K562 (cell line): ENCODE measurements around the gene WDR27. TPM values are rescaled to one million over a fixed set of nuclear protein-coding genes. Genes with fewer than 3 reads are reported as not detected.

Source experiments
- ATAC-seq: fragments of 200-7000 bp; cut with Tn5 transposase; 3 replicates; pipeline ENCODE4 v1.9.1; 2020; ENCODE audit warnings: moderate library complexity
- BruUV-seq: library from RNA; stranded (reverse); fragments of 400-500 nt; replicated peaks from 2 replicates; lab custom pipeline; 2021; lab: Mats Ljungman, UMichigan
- CTCF ChIA-PET: fragments of 300-600 bp; formaldehyde crosslinking; extraction: SDS; loops from one replicate; lab custom pipeline; 2021; ENCODE audit warnings: low intra/inter-chr PET ratio; lab: Yijun Ruan, JAX
- POLR2A ChIA-PET: fragments of 300-600, 350-650 bp; sonication (Branson Sonifier 250); formaldehyde crosslinking; extraction: SDS; loops from one replicate; lab custom pipeline; 2021; ENCODE audit warnings: antibody characterized with exemption, inconsistent platforms; lab: Yijun Ruan, JAX
- DNase-seq, 4 experiments: peaks; one replicate each; pipeline versions ENCODE4 v3.0.0 to v3.0.0-alpha.2; 2011 to 2018; ENCODE audit warnings: low spot score in 3 of 4, mixed read lengths in 3 of 4; ENCODE audit errors: extremely low read depth in 1 of 4
- FAIRE-seq: peaks from 2 replicates; lab custom pipeline; 2011; peaks lifted over from hg19 to GRCh38; lab: Jason Lieb, UNC
- H2AFZ ChIP-seq: 2 replicates; pipeline ENCODE4 v1.6.0; 2011; ENCODE audit warnings: low read depth, low read length, control low read depth, inconsistent platforms
- H3K27ac ChIP-seq: fragments of 200-600 bp; 3 replicates; pipeline ENCODE4 v1.8.0; 2011; ENCODE audit warnings: low read depth, mild to moderate bottlenecking, control low read depth, inconsistent platforms, low read length, moderate library complexity, mixed read lengths; ENCODE audit errors: extremely low read depth
- H3K27me3 ChIP-seq, 2 experiments: fragments of 300-600 bp in 1 of 2; 2 replicates in 1 of 2; 3 replicates in 1 of 2; pipeline versions ENCODE4 v1.6.0 to v1.8.0; 2011; ENCODE audit warnings: inconsistent platforms in 2 of 2, low read length in 2 of 2, mild to moderate bottlenecking in 1 of 2, mixed read lengths in 1 of 2, moderate library complexity in 1 of 2; ENCODE audit not compliant: control insufficient read depth in 2 of 2, insufficient read depth in 2 of 2
- H3K36me3 ChIP-seq: fragments of 300-600 bp; 3 replicates; pipeline ENCODE4 v1.8.0; 2011; ENCODE audit warnings: mild to moderate bottlenecking, low read length, inconsistent platforms; ENCODE audit not compliant: control insufficient read depth, insufficient read depth
- H3K4me1 ChIP-seq, 2 experiments: fragments of 200-600 bp in 1 of 2; replicated peaks in 1 of 2; 2 replicates in 1 of 2; 3 replicates in 1 of 2; pipeline versions ENCODE4 v1.5.1 to v1.8.0; 2011; ENCODE audit warnings: inconsistent platforms in 2 of 2, low read length in 2 of 2, mild to moderate bottlenecking in 1 of 2, mixed read lengths in 1 of 2, moderate library complexity in 1 of 2; ENCODE audit not compliant: control insufficient read depth in 2 of 2, insufficient read depth in 2 of 2
- H3K4me2 ChIP-seq: 2 replicates; pipeline ENCODE4 v1.6.1; 2011; ENCODE audit warnings: low read length, control low read depth, inconsistent platforms, mixed read lengths; ENCODE audit not compliant: insufficient read depth
- H3K4me3 ChIP-seq: fragments of 200-600 bp; sonication (generic), shearing (Covaris generic); 2 replicates; pipeline ENCODE4 v1.5.1; 2016; ENCODE audit warnings: control low read depth, inconsistent platforms
- H3K79me2 ChIP-seq: fragments of 200-600 bp; 3 replicates; pipeline ENCODE4 v1.8.0; 2011; ENCODE audit warnings: low read length, inconsistent platforms; ENCODE audit not compliant: control insufficient read depth, insufficient read depth
- H3K9ac ChIP-seq, 2 experiments: 2 replicates each; pipeline versions ENCODE4 v1.6.0 to v1.6.1; 2011; ENCODE audit warnings: low read depth in 2 of 2, low read length in 2 of 2, control low read depth in 1 of 2, inconsistent platforms in 1 of 2, mild to moderate bottlenecking in 1 of 2, mixed read lengths in 1 of 2; ENCODE audit not compliant: insufficient read depth in 1 of 2
- H3K9me1 ChIP-seq: one replicate; pipeline ENCODE4 v1.6.0; 2011; ENCODE audit warnings: inconsistent platforms, mild to moderate bottlenecking, low read length, moderate library complexity; ENCODE audit not compliant: control insufficient read depth, insufficient read depth
- H3K9me3 ChIP-seq: replicated peaks from 2 replicates; pipeline ENCODE4 v1.5.1; 2011; ENCODE audit warnings: low read depth, low read length, inconsistent platforms; ENCODE audit not compliant: control insufficient read depth, insufficient read depth
- H4K20me1 ChIP-seq: replicated peaks from 2 replicates; pipeline ENCODE4 v1.6.1; 2011; ENCODE audit warnings: low read length, inconsistent platforms, mixed read lengths; ENCODE audit not compliant: control insufficient read depth, insufficient read depth
- BCOR ChIP-seq: fragments of 450-650 bp; IDR thresholded peaks from 2 replicates; pipeline ENCODE4 v1.6.1; 2016
- CHD2 ChIP-seq: IDR thresholded peaks from 2 replicates; pipeline ENCODE4 v1.6.1; 2011; ENCODE audit warnings: low read depth, low read length
- ETV1 ChIP-seq: fragments of 450-650 bp; conservative IDR thresholded peaks from 2 replicates; pipeline ENCODE4 v1.6.1; 2016; ENCODE audit warnings: missing genetic modification characterization, control low read depth, low read depth, missing compliant biosample characterization
- GABPA ChIP-seq: fragments of 200-800 bp; sonication (Bioruptor generic); conservative IDR thresholded peaks from 2 replicates; pipeline ENCODE4 v1.6.1; 2016; ENCODE audit warnings: low read depth, missing genetic modification characterization, missing compliant biosample characterization
- JUNB ChIP-seq: fragments of 450-650 bp; formaldehyde crosslinking; conservative IDR thresholded peaks from 2 replicates; pipeline ENCODE4 v1.4.0; 2020; ENCODE audit warnings: mild to moderate bottlenecking
- KLF13 ChIP-seq: fragments of 450-650 bp; IDR thresholded peaks from 2 replicates; pipeline ENCODE4 v1.6.1; 2016; ENCODE audit warnings: missing genetic modification characterization, low read depth, mild to moderate bottlenecking, missing compliant biosample characterization, moderate library complexity, borderline replicate concordance
- LCOR ChIP-seq: sonication (generic); formaldehyde crosslinking; IDR thresholded peaks from 2 replicates; pipeline ENCODE4 v1.8.0; 2022; ENCODE audit warnings: mild to moderate bottlenecking, missing genetic modification reagents
- MAZ ChIP-seq, 2 experiments: fragments of 450-650 bp in 1 of 2; sonication (generic) in 1 of 2; formaldehyde crosslinking; IDR thresholded peaks in 1 of 2; conservative IDR thresholded peaks in 1 of 2; 2 replicates each; pipeline versions ENCODE4 v1.4.0 to v1.5.0; 2020; ENCODE audit warnings: mild to moderate bottlenecking in 1 of 2, missing genetic modification reagents in 1 of 2
- MTA3 ChIP-seq: fragments of 450-650 bp; formaldehyde crosslinking; IDR thresholded peaks from 2 replicates; pipeline ENCODE4 v1.6.1; 2017; ENCODE audit warnings: mild to moderate bottlenecking, borderline replicate concordance
- NEUROD1 ChIP-seq: fragments of 150-350 bp; IDR thresholded peaks from 2 replicates; pipeline ENCODE4 v1.6.1; 2014; ENCODE audit warnings: borderline replicate concordance, low read length, low read depth; ENCODE audit not compliant: partially characterized antibody
- SIN3A ChIP-seq, 2 experiments: fragments of 150-350 bp in 1 of 2; IDR thresholded peaks; 2 replicates each; pipeline ENCODE4 v1.6.1; 2011 to 2016; ENCODE audit warnings: borderline replicate concordance in 2 of 2, low read depth in 2 of 2, low read length in 2 of 2, mild to moderate bottlenecking in 2 of 2, moderate library complexity in 2 of 2; ENCODE audit not compliant: control insufficient read depth in 1 of 2
- YBX1 ChIP-seq: fragments of 450-650 bp; IDR thresholded peaks from 2 replicates; pipeline ENCODE4 v1.7.1; 2016; ENCODE audit warnings: mild to moderate bottlenecking
- WGBS: fragments of 100-300 bp; shearing (Covaris generic); methylation state at CpG from one replicate; pipeline ENCODE4 v1.1.6; 2016; ENCODE audit warnings: low coverage, mixed read lengths; ENCODE audit not compliant: insufficient coverage; ENCODE audit errors: missing lambda C conversion rate; 5-methylcytosine and 5-hydroxymethylcytosine counted together
- in situ Hi-C: fragments of 300-500 bp; cut with MboI; formaldehyde crosslinking; loops from 4 replicates; pipeline ENCODE4 v1.15.0; 2018; ENCODE audit warnings: inconsistent platforms, mixed read lengths
- intact Hi-C: fragments of 100-400 bp; cut with micrococcal nuclease; formaldehyde crosslinking; loops from 2 replicates; pipeline ENCODE4 v1.14.2; 2022
- polyA plus RNA-seq, 8 experiments: library from polyadenylated mRNA; depleted of rRNA in 4 of 8; stranded (reverse) in 5 of 8; unstranded in 3 of 8; fragments of >200 nt; fragmentation: Nextera tagmentation in 2 of 8; fragmentation: Illumina TruSeq in 1 of 8; extraction: Ambion mirVana in 2 of 8; extraction: Trizol in 1 of 8; gene quantifications; 2 replicates each; pipeline versions ENCODE4 v1.2.1 to v1.2.3, GENCODE V29; 2011 to 2014; ENCODE audit warnings: inconsistent platforms in 1 of 8, missing spikeins in 1 of 8
- total RNA-seq, 7 experiments: library from RNA; depleted of rRNA in 6 of 7; stranded (reverse); fragments of >200 nt in 6 of 7; fragmentation: Illumina TruSeq in 2 of 7; extraction: Trizol in 2 of 7; gene quantifications; 2 replicates each; pipeline versions ENCODE4 v1.2.1 to v1.2.3, GENCODE V29; 2011 to 2021; ENCODE audit warnings: low replicate concordance in 1 of 7
- TF ChIP-seq, protein P1 (sequence below): sonication (generic); formaldehyde crosslinking; IDR thresholded peaks from 2 replicates; pipeline ENCODE4 v1.4.0; 2020; ENCODE audit warnings: mild to moderate bottlenecking, missing genetic modification reagents
- TF ChIP-seq, protein P2 (sequence below): fragments of 250-450 bp; sonication (Bioruptor Pico); IDR thresholded peaks from 2 replicates; pipeline ENCODE4 v1.4.0; 2020

Gene WDR27
- total and polyA plus RNA-seq, 9 of the 15 experiments (the other 6 are each of a cell fraction or from before 2014, with no cell fraction given), result 4.3 to 77.2 (median 22.7) TPM

DNA sequence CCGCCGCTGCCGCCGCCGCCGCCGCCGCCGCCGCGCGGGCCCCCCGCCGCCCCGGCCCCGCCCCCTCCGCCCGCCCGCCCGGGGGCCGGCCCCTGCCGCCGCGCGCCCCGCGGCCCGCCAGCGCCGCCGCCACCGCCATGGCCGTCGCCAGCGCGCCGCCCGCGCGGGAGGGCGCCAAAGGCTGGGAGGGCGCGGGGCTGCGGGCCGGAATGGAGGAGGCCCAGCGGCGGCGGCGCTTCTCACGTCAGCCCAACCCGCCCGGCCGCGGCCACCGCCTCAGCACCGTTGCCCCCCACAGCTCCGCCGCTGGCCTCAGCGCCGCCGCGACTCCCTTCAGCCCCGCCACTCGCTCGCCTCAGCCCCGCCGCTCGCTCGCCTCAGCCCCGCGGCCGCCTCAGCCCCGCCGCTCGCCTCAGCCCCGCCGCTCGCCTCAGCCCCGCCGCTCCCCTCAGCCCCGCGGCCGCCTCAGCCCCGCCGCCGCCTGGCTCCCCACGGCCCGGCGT, 22.2 kb upstream of the WDR27 start:
- Histone ChIP-seq H3K9me3 (no peaks in the 10 kb centered on the region), H3K27me3 (no peaks in the 10 kb centered on the region), H3K36me3 (peaks cover 12% of the 10 kb centered on the region), H2AFZ (peak overlapping the region; percentile 40; the same call in 1 of the 2 replicates), H3K79me2 (peaks cover 45% of the 10 kb centered on the region), H3K4me3 (peak overlapping the region; percentile 48), H3K4me1 (peaks cover 25 to 31% of the 10 kb centered on the region in 2 experiments), H4K20me1 (peaks cover 6% of the 10 kb centered on the region), H3K9ac (peak overlapping the region; percentile 44 to 94; a peak in 3 of 4 replicates), H3K9me1 (no peaks in the 10 kb centered on the region), H3K27ac (peak overlapping the region; percentile 73; the same call in 2 of the 3 replicates), H3K4me2 (peak overlapping the region; percentile 51; the same call in 1 of the 2 replicates)
- DNase-seq (peak; percentile 59 to 88 (median 85)), ATAC-seq (peak; percentile 29), FAIRE-seq (no peak)
- CTCF ChIA-PET, result interaction anchor here (1.0 kb wide), 1 partner anchor 27 kb away, joined by 4 read pairs; the partner anchor contains the start of genes DYNLT2 and ERMARD
- intact Hi-C loops (no loop called here), in situ Hi-C loops (no loop called here)
- WGBS, result 3% methylated on average over 24 of the region's 89 CpGs
- no TSS peak for BruUV-seq
- POLR2A ChIA-PET, result interaction anchor here (0.6 to 7.0 kb wide), 7 partner anchors 9 to 409 kb away, joined by 3 to 46 read pairs (median 5); partner anchors contain the start of genes C6orf120 and WDR27
- TF ChIP-seq BCOR, result no peak
- no peak for TF ChIP-seq KLF13
- no peak for TF ChIP-seq NEUROD1
- TF ChIP-seq MTA3, result no peak
- peak in 1 of 2 experiments; percentile 24; a peak in 1 of 4 replicates for TF ChIP-seq SIN3A (IDR thresholded peaks at IDR 0.05; ENCODE audit: borderline replicate concordance in 2 of 2, control insufficient read depth in 1 of 2, low read depth in 2 of 2, low read length in 2 of 2)
- TF ChIP-seq, protein P1, sequence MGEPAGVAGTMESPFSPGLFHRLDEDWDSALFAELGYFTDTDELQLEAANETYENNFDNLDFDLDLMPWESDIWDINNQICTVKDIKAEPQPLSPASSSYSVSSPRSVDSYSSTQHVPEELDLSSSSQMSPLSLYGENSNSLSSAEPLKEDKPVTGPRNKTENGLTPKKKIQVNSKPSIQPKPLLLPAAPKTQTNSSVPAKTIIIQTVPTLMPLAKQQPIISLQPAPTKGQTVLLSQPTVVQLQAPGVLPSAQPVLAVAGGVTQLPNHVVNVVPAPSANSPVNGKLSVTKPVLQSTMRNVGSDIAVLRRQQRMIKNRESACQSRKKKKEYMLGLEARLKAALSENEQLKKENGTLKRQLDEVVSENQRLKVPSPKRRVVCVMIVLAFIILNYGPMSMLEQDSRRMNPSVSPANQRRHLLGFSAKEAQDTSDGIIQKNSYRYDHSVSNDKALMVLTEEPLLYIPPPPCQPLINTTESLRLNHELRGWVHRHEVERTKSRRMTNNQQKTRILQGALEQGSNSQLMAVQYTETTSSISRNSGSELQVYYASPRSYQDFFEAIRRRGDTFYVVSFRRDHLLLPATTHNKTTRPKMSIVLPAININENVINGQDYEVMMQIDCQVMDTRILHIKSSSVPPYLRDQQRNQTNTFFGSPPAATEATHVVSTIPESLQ (CRISPR knock-in tag), result no peak
- no peak for TF ChIP-seq YBX1
- no peak for TF ChIP-seq LCOR (CRISPR knock-in tag)
- TF ChIP-seq JUNB (CRISPR knock-in tag), result no peak
- TF ChIP-seq GABPA, result no peak
- TF ChIP-seq, protein P2, sequence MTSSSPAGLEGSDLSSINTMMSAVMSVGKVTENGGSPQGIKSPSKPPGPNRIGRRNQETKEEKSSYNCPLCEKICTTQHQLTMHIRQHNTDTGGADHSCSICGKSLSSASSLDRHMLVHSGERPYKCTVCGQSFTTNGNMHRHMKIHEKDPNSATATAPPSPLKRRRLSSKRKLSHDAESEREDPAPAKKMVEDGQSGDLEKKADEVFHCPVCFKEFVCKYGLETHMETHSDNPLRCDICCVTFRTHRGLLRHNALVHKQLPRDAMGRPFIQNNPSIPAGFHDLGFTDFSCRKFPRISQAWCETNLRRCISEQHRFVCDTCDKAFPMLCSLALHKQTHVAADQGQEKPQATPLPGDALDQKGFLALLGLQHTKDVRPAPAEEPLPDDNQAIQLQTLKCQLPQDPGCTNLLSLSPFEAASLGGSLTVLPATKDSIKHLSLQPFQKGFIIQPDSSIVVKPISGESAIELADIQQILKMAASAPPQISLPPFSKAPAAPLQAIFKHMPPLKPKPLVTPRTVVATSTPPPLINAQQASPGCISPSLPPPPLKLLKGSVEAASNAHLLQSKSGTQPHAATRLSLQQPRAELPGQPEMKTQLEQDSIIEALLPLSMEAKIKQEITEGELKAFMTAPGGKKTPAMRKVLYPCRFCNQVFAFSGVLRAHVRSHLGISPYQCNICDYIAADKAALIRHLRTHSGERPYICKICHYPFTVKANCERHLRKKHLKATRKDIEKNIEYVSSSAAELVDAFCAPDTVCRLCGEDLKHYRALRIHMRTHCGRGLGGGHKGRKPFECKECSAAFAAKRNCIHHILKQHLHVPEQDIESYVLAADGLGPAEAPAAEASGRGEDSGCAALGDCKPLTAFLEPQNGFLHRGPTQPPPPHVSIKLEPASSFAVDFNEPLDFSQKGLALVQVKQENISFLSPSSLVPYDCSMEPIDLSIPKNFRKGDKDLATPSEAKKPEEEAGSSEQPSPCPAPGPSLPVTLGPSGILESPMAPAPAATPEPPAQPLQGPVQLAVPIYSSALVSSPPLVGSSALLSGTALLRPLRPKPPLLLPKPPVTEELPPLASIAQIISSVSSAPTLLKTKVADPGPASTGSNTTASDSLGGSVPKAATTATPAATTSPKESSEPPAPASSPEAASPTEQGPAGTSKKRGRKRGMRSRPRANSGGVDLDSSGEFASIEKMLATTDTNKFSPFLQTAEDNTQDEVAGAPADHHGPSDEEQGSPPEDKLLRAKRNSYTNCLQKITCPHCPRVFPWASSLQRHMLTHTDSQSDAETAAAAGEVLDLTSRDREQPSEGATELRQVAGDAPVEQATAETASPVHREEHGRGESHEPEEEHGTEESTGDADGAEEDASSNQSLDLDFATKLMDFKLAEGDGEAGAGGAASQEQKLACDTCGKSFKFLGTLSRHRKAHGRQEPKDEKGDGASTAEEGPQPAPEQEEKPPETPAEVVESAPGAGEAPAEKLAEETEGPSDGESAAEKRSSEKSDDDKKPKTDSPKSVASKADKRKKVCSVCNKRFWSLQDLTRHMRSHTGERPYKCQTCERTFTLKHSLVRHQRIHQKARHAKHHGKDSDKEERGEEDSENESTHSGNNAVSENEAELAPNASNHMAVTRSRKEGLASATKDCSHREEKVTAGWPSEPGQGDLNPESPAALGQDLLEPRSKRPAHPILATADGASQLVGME (CRISPR knock-in tag), result 0 out of 2 replicates have a peak, but pooled peaks have one; percentile 18
- TF ChIP-seq ETV1, result no peak
- TF ChIP-seq CHD2, result no peak
- peak in 1 of 2 experiments; percentile 34; a peak in 3 of 4 replicates for TF ChIP-seq MAZ (CRISPR knock-in tag; conservative IDR thresholded peaks at IDR 0.05 in 1 of 2, IDR thresholded peaks at IDR 0.05 in 1 of 2)
